Liver (tissue), 3 donors: ENCODE data around the gene VAV3.

Experiments
- EGR1 ChIP-seq, 2 donors: IDR thresholded peaks; 2 replicates each; pipeline ENCODE4 v1.6.1; 2016 to 2018; ENCODE audit warnings: antibody characterized with exemption in 2 of 2, low read depth in 2 of 2
- FOXA1 ChIP-seq: IDR thresholded peaks from 2 replicates; pipeline ENCODE4 v1.6.1; 2016; ENCODE audit warnings: antibody characterized with exemption
- GABPA ChIP-seq, 2 donors: IDR thresholded peaks in 1 of 2; conservative IDR thresholded peaks in 1 of 2; 2 replicates each; pipeline ENCODE4 v1.6.1; 2016; ENCODE audit warnings: antibody characterized with exemption in 2 of 2, mild to moderate bottlenecking in 1 of 2, moderate library complexity in 1 of 2
- HNF4A ChIP-seq, 2 donors: conservative IDR thresholded peaks; 2 replicates each; pipeline ENCODE4 v1.6.1; 2016; ENCODE audit warnings: antibody characterized with exemption in 2 of 2, mild to moderate bottlenecking in 2 of 2
- JUND ChIP-seq, 2 donors: IDR thresholded peaks; 2 replicates each; pipeline ENCODE4 v1.6.1; 2016; ENCODE audit warnings: antibody characterized with exemption in 2 of 2
- RXRA ChIP-seq, 2 donors: IDR thresholded peaks; 2 replicates each; pipeline ENCODE4 v1.6.1; 2017 to 2018; ENCODE audit warnings: antibody characterized with exemption in 2 of 2, mild to moderate bottlenecking in 1 of 2
- SP1 ChIP-seq: IDR thresholded peaks from 2 replicates; pipeline ENCODE4 v1.6.1; 2018; ENCODE audit warnings: antibody characterized with exemption, mild to moderate bottlenecking
- TAF1 ChIP-seq: conservative IDR thresholded peaks from 2 replicates; pipeline ENCODE4 v1.6.1; 2016; ENCODE audit warnings: antibody characterized with exemption, mild to moderate bottlenecking
- YY1 ChIP-seq: IDR thresholded peaks from 2 replicates; pipeline ENCODE4 v1.6.1; 2016; ENCODE audit warnings: antibody characterized with exemption, mild to moderate bottlenecking
- TF ChIP-seq, protein P1 (sequence below): fragments of 150-350 bp; IDR thresholded peaks from 2 replicates; pipeline ENCODE4 v1.5.1; 2017; ENCODE audit warnings: improper control_type of control experiment, low read depth, low read length; ENCODE audit not compliant: missing input control
- TF ChIP-seq, protein P2 (sequence below): IDR thresholded peaks from 2 replicates; pipeline ENCODE4 v1.6.1; 2016; ENCODE audit warnings: antibody characterized with exemption
- TF ChIP-seq, protein P3 (sequence below): IDR thresholded peaks from 2 replicates; pipeline ENCODE4 v1.6.1; 2016; ENCODE audit warnings: antibody characterized with exemption
- TF ChIP-seq, protein P4 (sequence below): IDR thresholded peaks from 2 replicates; pipeline ENCODE4 v1.6.1; 2016; ENCODE audit warnings: antibody characterized with exemption, mild to moderate bottlenecking
- TF ChIP-seq, protein P5 (sequence below): IDR thresholded peaks from 2 replicates; pipeline ENCODE4 v1.6.1; 2016; ENCODE audit warnings: antibody characterized with exemption
- donor health status: healthy.
- donor health status: healthy.

DNA sequence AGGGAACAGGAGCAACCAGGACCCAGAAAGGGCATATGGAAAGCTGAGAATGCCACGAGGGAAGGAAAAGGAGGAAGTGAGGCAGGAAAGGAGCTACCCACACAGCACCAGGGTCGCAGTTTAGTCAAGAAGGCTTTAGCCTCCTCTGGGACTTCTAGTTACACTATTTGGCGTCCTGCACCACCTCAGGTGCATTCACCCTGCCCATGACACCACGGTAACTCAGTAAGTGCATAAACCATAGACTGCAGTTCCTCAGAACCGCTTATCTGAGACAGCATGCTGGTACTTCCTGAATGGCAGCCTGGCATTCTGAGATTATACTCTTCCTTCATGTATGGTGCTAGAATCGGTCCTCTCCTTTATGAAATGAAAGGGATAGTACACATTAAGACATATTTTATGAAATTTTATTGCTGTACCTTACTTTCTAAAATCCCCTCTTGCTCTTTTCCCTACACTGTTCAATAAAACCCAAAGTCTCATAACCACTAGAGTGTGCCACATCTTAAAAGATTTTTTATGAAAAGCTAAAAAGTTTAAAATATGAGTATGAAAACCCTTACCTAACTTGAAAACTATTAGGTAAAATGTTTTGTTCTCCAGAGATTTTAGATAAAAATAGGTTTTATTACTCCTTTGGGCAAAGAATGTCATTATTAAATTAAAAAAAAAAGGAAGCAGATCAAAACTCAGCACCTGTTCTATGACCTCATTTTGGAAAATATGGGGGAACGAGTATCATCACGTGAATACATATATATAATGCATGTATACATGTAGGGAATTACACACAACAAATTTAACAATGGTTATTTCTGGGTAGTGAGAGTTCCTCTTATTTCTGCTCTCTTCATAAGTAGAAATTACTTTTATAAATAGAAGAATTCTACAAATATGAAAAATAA is 67.3 kb downstream of the VAV3 start:
- TF ChIP-seq EGR1 (IDR thresholded peaks at IDR 0.05; ENCODE audit: low read depth in 2 of 2) (no peak), TAF1 (no peak), SP1 (no peak), RXRA (IDR thresholded peaks at IDR 0.05) (no peak), FOXA1 (no peak), GABPA (IDR thresholded peaks at IDR 0.05 in 1 of 2, conservative IDR thresholded peaks at IDR 0.05 in 1 of 2) (no peak), YY1 (no peak), JUND (IDR thresholded peaks at IDR 0.05) (no peak), HNF4A (conservative IDR thresholded peaks at IDR 0.05) (no peak)
- TF ChIP-seq, protein P1, sequence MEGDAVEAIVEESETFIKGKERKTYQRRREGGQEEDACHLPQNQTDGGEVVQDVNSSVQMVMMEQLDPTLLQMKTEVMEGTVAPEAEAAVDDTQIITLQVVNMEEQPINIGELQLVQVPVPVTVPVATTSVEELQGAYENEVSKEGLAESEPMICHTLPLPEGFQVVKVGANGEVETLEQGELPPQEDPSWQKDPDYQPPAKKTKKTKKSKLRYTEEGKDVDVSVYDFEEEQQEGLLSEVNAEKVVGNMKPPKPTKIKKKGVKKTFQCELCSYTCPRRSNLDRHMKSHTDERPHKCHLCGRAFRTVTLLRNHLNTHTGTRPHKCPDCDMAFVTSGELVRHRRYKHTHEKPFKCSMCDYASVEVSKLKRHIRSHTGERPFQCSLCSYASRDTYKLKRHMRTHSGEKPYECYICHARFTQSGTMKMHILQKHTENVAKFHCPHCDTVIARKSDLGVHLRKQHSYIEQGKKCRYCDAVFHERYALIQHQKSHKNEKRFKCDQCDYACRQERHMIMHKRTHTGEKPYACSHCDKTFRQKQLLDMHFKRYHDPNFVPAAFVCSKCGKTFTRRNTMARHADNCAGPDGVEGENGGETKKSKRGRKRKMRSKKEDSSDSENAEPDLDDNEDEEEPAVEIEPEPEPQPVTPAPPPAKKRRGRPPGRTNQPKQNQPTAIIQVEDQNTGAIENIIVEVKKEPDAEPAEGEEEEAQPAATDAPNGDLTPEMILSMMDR, result no peak
- TF ChIP-seq, protein P2, sequence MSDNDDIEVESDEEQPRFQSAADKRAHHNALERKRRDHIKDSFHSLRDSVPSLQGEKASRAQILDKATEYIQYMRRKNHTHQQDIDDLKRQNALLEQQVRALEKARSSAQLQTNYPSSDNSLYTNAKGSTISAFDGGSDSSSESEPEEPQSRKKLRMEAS, result no peak
- TF ChIP-seq, protein P3, sequence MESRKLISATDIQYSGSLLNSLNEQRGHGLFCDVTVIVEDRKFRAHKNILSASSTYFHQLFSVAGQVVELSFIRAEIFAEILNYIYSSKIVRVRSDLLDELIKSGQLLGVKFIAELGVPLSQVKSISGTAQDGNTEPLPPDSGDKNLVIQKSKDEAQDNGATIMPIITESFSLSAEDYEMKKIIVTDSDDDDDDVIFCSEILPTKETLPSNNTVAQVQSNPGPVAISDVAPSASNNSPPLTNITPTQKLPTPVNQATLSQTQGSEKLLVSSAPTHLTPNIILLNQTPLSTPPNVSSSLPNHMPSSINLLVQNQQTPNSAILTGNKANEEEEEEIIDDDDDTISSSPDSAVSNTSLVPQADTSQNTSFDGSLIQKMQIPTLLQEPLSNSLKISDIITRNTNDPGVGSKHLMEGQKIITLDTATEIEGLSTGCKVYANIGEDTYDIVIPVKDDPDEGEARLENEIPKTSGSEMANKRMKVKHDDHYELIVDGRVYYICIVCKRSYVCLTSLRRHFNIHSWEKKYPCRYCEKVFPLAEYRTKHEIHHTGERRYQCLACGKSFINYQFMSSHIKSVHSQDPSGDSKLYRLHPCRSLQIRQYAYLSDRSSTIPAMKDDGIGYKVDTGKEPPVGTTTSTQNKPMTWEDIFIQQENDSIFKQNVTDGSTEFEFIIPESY, result no peak
- TF ChIP-seq, protein P4, sequence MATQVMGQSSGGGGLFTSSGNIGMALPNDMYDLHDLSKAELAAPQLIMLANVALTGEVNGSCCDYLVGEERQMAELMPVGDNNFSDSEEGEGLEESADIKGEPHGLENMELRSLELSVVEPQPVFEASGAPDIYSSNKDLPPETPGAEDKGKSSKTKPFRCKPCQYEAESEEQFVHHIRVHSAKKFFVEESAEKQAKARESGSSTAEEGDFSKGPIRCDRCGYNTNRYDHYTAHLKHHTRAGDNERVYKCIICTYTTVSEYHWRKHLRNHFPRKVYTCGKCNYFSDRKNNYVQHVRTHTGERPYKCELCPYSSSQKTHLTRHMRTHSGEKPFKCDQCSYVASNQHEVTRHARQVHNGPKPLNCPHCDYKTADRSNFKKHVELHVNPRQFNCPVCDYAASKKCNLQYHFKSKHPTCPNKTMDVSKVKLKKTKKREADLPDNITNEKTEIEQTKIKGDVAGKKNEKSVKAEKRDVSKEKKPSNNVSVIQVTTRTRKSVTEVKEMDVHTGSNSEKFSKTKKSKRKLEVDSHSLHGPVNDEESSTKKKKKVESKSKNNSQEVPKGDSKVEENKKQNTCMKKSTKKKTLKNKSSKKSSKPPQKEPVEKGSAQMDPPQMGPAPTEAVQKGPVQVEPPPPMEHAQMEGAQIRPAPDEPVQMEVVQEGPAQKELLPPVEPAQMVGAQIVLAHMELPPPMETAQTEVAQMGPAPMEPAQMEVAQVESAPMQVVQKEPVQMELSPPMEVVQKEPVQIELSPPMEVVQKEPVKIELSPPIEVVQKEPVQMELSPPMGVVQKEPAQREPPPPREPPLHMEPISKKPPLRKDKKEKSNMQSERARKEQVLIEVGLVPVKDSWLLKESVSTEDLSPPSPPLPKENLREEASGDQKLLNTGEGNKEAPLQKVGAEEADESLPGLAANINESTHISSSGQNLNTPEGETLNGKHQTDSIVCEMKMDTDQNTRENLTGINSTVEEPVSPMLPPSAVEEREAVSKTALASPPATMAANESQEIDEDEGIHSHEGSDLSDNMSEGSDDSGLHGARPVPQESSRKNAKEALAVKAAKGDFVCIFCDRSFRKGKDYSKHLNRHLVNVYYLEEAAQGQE, result no peak
- TF ChIP-seq, protein P5, sequence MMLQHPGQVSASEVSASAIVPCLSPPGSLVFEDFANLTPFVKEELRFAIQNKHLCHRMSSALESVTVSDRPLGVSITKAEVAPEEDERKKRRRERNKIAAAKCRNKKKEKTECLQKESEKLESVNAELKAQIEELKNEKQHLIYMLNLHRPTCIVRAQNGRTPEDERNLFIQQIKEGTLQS, result no peak
